Stimulated activated CD4-positive, alpha-beta T cell treated with anti-CD3 and anti-CD28 coated beads, Interleukin-2, amount 100 ng/mL, for 24 hours (primary cell): ENCODE measurements around the gene KIR2DL1.
"Not testable (repeated sequence)": the region's sequence is repeated elsewhere in the genome, so short reads cannot be mapped to it uniquely, and the experiment has no call there.

Experiments used
- DNase-seq, 2 donors: peaks; one replicate each; pipeline ENCODE4 v3.0.0-alpha.2; 2020

The KIR2DL1 gene

DNA sequence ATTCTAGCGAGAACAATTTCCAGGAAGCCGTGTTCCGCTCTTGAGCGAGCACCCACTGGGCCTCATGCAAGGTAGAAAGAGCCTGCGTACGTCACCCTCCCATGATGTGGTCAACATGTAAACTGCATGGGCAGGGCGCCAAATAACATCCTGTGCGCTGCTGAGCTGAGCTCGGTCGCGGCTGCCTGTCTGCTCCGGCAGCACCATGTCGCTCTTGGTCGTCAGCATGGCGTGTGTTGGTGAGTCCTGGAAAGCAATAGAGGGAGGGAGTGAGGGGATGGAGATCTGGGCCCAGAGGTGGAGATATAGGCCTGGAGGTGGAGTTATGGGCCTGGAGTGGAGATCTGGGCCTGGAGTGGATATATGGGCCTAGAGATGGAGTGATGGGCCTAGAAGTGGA is at the start of gene KIR2DL1:
Gene KIR2DL1, plus strand, starts transcription at position 148 of the 400 bp plus-strand sequence. Its CDS starts 58 bp downstream, at position 206.
- DNase-seq, result not testable (repeated sequence)

DNA sequence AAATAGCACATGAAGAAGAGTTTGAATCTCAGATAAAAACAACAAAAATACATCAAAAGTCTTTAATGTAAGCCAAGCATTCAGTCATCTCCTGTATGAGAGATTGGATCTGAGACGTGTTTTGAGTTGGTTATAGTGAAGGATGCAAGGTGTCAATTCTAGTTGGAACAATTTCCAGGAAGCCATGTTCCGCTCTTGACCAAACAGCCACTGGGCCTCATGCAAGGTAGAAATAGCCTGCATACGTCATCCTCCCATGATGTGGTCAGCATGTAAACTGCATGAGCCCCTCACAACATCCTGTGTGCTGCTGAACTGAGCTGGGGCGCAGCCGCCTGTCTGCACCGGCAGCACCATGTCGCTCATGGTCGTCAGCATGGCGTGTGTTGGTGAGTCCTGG is 45.5 kb upstream of the KIR2DL1 start, which contains the start of gene KIR3DL3:
Gene KIR3DL3, plus strand, starts transcription at position 301 of the 400 bp plus-strand sequence. Its CDS starts 55 bp downstream, at position 356.
- no peak for DNase-seq

DNA sequence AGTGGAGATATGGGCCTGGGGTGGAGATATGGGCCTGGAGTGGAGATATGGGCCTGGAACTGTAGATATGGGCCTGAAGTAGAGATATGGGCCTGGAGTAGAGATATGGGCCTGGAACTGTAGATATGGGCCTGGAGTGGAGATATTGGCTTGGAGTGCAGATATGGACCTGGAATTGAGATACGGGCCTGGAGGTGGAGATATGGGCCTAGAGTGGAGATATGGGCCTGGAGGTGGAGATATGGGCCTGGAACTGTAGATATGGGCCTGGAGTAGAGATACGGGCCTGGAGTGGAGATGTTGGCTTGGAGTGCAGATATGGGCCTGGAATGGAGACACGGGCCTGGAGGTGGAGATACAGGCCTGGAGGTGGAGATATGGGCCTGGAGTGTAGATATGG is 44.9 kb upstream of the KIR2DL1 start:
- no peak for DNase-seq

DNA sequence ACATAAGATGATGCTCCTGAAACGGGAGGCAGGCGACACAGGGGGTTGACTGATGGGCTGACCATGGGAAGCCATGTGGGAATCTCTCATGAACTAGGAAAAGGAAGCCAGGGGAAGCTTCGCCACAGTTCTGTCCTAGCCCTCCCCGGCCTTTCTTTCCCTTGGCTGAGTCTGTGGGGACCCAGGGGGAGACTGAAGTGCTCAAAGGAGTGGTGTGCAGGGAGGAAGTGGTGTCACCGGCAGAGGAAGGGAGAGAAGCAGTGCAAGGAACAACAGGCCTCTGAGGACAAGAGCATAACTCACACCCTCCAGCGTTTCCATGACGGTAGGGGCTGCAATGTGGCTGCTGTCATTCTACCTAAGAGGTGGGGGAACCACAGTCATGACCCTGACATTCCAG is 44.3 kb upstream of the KIR2DL1 start:
- DNase-seq, result no peak

DNA sequence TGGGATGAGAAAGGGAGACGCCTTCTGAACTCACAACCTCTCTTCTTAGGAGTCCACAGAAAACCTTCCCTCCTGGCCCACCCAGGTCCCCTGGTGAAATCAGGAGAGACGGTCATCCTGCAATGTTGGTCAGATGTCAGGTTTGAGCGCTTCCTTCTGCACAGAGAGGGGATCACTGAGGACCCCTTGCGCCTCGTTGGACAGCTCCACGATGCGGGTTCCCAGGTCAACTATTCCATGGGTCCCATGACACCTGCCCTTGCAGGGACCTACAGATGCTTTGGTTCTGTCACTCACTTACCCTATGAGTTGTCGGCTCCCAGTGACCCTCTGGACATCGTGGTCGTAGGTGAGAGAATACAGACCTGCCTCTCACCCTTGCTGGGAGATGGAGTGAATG is 42.0 kb upstream of the KIR2DL1 start:
- DNase-seq, result no peak

DNA sequence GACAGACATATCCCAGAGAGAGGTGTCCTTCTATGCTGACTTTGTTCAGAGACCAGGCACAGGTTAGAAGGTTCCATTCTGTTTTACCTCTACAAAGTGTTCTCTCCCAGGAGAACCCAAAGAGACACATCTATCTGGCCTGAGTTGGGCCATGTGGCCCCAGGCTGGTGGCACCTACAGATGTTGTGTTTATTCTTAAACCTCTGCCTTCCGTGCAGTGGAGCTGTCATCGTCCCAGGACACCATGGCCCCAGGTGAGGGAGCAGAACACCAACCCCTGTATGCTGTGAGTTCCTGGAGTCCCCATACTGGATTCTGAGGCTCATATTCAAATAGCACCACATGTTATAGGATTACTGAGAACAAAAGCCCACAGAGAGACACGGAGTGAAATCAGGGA is 41.4 kb upstream of the KIR2DL1 start:
- DNase-seq, result no peak

DNA sequence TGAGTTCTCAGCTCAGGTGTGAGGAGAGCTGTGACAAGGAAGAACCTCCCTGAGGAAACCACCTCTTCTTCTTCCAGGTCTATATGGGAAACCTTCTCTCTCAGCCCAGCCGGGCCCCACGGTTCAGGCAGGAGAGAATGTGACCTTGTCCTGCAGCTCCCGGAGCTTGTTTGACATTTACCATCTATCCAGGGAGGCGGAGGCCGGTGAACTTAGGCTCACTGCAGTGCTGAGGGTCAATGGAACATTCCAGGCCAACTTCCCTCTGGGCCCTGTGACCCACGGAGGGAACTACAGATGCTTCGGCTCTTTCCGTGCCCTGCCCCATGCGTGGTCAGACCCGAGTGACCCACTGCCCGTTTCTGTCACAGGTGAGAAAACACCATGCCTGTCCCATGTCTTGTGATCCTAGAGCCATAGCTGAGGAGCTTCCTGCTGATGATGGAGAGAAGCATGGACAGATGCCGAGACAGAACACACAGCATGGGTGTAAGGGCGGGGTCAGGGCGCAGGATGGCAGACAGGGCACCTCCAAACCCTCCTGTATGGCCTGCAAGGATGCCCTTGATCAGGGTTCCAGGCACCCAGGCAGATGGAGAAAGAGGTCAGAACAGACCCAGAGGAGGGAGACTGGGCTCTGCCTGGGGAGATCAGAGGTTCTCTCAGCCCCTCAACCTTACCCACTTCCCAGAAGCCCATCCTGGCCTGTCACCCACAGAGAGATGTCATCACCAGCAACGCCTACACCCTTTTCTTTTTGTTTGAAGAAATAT is 40.0 kb upstream of the KIR2DL1 start:
- no peak for DNase-seq

DNA sequence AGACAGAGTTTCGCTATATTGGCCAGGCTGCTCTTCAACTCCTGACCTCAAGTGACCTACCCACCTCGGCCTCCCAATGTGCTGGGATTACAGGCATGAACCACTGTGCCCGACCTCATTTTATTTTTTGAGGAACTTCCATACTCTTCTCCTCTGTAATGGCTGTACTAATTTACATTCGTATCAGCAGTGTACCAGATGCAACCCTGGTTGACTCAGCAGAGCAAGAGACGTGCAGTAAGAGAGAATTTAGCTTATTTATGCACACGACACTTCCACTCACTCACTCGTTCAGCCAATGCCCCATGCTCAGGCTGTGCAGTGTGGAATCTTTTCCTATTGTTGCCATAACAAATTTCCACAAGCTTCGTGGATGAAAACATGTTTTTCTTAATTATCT is 38.4 kb upstream of the KIR2DL1 start:
- no peak for DNase-seq

DNA sequence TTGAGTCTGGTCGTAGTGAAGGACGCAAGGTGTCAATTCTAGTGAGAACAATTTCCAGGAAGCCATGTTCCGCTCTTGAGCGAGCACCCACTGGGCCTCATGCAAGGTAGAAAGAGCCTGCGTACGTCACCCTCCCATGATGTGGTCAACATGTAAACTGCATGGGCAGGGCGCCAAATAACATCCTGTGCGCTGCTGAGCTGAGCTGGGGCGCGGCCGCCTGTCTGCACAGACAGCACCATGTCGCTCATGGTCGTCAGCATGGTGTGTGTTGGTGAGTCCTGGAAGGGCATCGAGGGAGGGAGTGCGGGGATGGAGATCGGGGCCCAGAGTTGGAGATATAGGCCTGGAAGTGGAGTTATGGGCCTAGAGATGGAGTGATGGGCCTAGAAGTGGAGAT is 31.3 kb upstream of the KIR2DL1 start, which contains the start of gene KIR2DL3:
Gene KIR2DL3, plus strand, starts transcription at position 208 of the 400 bp plus-strand sequence. Its CDS starts 33 bp downstream, at position 241.
- DNase-seq, result not testable (repeated sequence)

DNA sequence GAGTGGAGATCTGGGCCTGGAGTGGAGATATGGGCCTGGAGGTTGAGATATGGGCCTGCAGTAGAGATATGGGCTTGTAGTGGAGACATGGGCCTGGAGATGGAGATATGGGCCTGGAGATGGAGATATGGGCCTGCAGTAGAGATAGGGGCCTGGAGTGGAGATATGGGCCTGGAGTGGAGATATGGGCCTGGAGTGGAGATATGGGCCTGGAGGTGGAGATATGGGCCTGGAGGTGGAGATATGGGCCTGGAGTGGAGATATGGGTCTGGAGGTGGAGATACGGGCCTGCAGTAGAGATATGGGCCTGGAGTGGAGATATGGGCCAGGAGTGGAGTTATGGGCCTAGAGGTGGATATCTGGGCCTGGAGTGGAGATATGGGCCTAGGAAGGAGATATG is 30.9 kb upstream of the KIR2DL1 start:
- no peak for DNase-seq

DNA sequence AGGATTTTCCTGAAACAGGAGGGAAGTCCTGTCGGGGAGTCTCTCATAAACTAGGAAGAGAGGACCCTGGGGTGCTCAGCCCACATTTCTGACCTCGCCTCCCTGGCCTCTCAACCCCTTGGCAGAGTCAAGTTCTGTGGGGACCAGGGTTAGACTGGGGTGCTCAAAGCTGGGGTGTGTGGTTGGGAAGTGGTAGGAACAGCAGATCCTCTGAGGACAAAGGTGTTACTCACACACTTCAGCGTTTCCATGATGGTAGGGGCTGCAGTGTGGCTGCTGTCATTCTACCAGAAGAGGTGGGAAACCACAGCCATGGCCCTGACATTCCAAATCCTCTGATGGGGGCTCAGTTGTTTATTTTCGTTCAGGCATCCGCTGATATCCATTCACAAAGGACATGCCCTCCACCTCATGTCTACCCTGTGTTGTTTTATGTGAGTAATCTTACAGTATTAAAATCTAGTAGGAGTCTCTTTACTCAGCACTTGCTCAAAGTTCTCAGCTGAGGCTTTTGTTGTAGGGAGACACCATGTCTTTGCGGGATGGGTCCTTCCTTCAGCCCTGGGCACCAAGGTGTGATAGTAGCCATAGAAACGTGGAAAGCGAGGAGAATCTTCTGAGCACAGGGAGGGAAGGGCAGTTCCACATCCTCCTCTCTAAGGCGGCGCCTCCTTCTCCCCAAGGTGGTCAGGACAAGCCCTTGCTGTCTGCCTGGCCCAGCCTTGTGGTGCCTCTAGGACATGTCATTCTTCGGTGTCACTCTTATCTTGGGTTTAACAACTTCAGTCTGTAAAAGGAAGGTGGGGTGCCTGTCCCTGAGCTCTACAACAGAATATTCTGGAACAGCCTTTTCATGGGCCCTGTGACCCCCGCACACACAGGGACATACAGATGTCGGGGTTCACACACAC is 29.8 kb upstream of the KIR2DL1 start:
- DNase-seq, result no peak

DNA sequence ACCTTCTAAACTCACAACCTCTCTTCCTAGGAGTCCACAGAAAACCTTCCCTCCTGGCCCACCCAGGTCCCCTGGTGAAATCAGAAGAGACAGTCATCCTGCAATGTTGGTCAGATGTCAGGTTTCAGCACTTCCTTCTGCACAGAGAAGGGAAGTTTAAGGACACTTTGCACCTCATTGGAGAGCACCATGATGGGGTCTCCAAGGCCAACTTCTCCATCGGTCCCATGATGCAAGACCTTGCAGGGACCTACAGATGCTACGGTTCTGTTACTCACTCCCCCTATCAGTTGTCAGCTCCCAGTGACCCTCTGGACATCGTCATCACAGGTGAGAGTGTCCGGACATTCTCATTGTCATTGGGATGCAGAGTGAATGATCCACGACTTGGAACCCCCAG is 27.6 kb upstream of the KIR2DL1 start:
- DNase-seq, result not testable (repeated sequence)

DNA sequence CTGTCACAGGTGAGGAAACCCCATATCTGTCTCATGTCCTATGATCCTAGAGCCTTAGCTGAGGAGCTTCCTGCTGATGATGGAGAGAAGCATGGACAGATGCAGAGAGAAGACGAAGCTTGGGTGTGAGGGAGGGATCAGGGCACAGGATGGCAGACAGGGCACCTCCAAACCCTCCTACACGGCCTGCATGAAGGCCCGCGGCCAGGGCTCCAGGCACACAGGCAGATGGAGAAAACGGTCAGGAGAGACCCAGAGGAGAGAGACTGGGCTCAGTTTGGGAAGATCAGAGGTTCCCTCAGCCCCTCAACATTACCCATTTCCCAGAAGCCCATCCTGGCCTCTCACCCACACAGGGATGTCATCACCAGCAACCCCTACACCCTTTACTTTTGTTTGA is 25.5 kb upstream of the KIR2DL1 start:
- not testable (repeated sequence) for DNase-seq

DNA sequence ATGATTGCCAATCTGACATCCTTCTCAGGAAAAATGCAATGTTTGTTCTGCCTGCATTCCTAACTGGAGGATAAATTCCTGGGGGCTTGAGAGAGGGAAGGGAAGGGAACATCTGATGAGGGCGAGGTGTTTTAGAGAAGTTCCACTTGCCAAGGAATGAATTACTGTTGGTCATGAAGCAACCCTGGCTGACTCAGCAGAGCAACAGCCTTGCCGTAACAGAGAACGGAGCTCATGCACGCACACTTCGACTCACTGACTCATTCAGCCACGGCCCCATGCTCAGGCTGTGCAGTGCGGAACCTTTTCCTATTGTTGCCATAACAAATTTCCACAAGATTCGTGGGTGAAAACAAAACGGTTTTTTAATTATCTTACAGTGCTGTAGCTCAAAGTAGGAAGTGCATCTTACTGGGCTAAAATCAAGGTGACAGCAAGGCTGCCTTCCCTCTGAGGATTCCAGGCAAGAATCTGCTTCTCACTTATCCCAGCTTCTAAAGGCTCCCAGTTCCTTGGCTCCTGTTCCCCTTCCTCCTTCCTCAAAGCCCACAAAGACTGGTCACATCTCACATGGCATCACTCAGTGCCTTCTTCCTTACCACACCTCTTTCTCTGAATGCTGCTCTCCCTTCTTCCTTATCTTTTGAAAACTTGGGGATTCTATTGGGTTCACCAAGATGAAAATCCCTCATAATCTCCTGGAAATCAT is 21.8 kb upstream of the KIR2DL1 start:
- DNase-seq, result not testable (repeated sequence)

DNA sequence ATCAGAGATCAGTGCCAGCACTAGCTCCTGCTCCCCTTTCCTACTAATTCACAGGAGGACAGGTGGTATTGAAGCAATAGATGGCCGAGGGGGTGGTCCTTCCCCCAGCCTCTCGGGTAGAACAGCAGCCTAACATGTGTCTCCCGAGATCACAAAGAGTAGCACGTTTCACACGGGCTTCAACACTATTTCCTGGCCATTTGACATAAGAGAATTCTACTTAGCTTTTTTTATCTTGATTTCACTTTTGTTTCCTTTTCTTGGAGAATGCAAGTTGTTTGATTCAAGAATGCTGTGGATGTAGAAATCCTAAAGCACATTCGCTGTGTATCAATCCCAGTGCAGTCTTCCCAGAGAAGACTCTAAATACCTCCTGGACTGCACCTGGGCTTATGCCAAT is 19.3 kb upstream of the KIR2DL1 start:
- DNase-seq, result not testable (repeated sequence)

DNA sequence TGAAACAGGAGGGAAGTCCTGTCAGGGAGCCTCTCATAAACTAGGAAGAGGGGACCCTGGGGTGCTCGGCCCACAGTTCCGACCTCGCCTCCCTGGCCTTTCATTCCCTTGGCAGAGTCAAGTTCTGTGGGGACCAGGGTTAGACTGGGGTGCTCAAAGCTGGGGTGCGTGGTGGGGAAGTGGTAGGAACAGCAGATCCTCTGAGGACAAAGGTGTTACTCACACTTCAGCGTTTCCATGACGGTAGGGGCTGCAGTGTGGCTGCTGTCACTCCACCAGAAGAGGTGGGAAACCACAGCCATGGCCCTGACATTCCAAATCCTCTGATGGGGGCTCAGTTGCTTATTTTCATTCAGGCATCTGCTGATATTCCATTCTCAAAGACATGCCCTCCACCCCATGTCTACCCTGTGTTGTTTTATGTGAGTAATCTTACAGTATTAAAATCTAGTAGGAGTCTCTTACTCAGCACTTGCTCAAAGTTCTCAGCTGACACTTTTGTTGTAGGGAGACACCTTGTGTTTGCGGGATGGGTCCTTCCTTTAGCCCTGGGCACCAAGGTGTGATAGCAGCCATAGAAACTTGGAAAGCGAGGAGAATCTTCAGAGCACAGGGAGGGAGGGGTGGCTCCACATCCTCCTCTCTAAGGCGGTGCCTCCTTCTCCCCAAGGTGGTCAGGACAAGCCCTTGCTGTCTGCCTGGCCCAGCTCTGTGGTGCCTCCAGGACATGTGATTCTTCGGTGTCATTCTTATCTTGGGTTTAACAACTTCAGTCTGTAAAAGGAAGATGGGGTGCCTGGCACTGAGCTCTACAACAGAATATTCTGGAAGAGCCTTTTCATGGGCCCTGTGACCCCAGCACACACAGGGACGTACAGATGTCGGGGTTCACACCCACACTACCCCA is 13.1 kb upstream of the KIR2DL1 start:
- not testable (repeated sequence) for DNase-seq

DNA sequence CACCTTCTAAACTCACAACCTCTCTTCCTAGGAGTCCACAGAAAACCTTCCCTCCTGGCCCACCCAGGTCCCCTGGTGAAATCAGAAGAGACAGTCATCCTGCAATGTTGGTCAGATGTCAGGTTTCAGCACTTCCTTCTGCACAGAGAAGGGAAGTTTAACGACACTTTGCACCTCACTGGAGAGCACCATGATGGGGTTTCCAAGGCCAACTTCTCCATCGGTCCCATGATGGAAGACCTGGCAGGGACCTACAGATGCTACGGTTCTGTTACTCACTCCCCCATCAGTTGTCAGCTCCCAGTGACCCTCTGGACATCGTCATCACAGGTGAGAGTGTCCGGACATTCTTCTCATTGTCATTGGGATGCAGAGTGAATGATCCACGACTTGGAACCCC is 11.0 kb upstream of the KIR2DL1 start:
- DNase-seq, result not testable (repeated sequence)

DNA sequence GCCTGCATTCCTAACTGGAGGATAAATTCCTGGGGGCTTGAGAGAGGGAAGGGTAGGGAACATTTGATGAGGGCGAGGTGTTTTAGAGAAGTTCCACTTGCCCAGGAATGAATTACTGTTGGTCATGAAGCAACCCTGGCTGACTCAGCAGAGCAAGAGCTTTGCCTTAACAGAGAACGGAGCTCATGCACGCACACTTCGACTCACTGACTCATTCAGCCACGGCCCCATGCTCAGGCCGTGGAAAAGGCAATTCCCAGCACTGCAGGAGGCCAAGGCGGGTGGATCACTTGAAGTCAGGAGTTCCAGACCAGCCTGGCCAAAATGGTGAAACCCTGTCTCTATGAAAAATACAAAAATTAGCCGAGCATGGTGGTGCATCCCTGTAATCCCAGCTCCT is 5.4 kb upstream of the KIR2DL1 start:
- DNase-seq, result not testable (repeated sequence)

DNA sequence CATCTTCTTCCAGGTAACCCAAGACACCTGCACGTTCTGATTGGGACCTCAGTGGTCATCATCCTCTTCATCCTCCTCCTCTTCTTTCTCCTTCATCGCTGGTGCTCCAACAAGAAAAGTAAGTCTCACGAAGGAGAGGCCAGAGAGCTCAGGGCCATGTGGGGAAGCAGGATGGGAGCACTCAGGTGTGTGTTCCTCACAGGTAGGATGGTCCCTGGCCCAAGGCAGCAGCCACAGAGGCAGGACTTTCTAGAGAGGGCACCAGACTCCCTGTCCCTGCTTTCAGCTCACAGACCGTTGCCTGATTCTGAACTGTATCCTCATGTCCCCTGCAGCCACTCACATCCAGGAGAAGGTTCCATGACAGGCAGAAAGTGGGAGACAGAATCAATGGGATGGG is 3.1 kb upstream of the KIR2DL1 start:
- DNase-seq, result not testable (repeated sequence)

DNA sequence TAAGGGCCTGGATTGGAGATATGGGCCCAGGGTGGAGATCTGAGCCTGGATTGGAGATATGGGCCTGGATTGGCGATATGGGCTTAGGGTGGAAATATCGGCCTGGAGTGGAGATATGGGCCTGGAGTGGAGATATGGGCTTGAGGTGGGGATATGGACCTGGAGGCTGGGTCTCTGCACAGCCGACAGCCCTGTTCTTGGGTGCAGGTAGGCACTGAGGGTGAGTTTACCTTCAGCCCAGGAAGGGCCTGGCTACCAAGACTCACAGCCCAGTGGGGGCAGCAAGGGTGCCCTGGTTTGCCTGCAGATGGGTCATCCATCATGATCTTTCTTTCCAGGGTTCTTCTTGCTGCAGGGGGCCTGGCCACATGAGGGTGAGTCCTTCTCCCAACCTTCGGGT is 918 bp downstream of the KIR2DL1 start:
- DNase-seq, result not testable (repeated sequence)

DNA sequence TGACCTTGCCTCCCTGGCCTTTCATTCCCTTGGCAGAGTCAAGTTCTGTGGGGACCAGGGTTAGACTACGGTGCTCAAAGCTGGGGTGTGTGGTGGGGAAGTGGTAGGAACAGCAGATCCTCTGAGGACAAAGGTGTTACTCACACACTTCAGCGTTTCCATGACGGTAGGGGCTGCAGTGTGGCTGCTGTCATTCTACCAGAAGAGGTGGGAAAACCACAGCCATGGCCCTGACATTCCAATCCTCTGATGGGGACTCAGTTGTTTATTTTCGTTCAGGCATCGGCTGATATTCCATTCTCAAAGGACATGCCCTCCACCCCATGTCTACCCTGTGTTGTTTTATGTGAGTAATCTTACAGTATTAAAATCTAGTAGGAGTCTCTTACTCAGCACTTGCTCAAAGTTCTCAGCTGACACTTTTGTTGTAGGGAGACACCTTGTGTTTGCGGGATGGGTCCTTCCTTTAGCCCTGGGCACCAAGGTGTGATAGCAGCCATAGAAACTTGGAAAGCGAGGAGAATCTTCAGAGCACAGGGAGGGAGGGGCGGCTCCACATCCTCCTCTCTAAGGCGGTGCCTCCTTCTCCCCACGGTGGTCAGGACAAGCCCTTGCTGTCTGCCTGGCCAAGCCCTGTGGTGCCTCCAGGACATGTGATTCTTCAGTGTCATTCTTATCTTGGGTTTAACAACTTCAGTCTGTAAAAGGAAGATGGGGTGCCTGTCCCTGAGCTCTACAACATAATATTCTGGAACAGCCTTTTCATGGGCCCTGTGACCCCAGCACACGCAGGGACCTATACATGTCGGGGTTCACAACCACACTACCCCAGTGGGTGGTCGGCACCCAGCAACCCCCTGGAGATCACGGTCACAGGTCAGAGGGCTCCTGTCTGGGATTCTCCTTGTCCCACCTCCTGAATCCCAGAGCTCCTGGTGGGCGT is 1.7 kb downstream of the KIR2DL1 start:
- DNase-seq, result not testable (repeated sequence)
